Eye (tissue), 1 donor: ENCODE measurements around the gene PHTF2.
"Not testable (repeated sequence)": the region's sequence is repeated elsewhere in the genome, so short reads cannot be mapped to it uniquely, and the experiment has no call there.

Experiments used
- DNase-seq: peaks from one replicate; pipeline ENCODE4 v3.0.0-alpha.2; 2015

Gene PHTF2

GRCh38 chr7:77942431-77942830 is 143.9 kb downstream of the PHTF2 start:
- DNase-seq: no peak

- DNase-seq: no peak
Observed at GRCh38 chr7:77944183-77945182, 145.9 kb downstream of the PHTF2 start.

GRCh38 chr7:77950548-77950947 is 152.0 kb downstream of the PHTF2 start:
- no peak for DNase-seq

- DNase-seq: no peak
Observed at GRCh38 chr7:77954773-77955555, 156.4 kb downstream of the PHTF2 start.

GRCh38 chr7:77958436-77958835 is 159.9 kb downstream of the PHTF2 start:
- no peak for DNase-seq

GRCh38 chr7:77959080-77959479 is 160.5 kb downstream of the PHTF2 start:
- no peak for DNase-seq

GRCh38 chr7:77960336-77960735 is 161.8 kb downstream of the PHTF2 start:
- no peak for DNase-seq

GRCh38 chr7:77967429-77967828 is 168.9 kb downstream of the PHTF2 start:
- DNase-seq: no peak

- no peak for DNase-seq
Observed at GRCh38 chr7:77971726-77972125, 173.2 kb downstream of the PHTF2 start.

- DNase-seq: no peak
Observed at GRCh38 chr7:77975672-77976480, 177.3 kb downstream of the PHTF2 start.

- DNase-seq: no peak
Observed at GRCh38 chr7:77979219-77979618, 180.6 kb downstream of the PHTF2 start.

- DNase-seq: no peak
Observed at GRCh38 chr7:77980087-77980713, 181.6 kb downstream of the PHTF2 start.

- no peak for DNase-seq
Observed at GRCh38 chr7:77982926-77983550, 184.5 kb downstream of the PHTF2 start.

- DNase-seq: no peak
Observed at GRCh38 chr7:77983973-77984372, 185.4 kb downstream of the PHTF2 start.

GRCh38 chr7:77985232-77985973 is 186.8 kb downstream of the PHTF2 start:
- DNase-seq: no peak

GRCh38 chr7:77985974-77986339 is 187.4 kb downstream of the PHTF2 start:
- DNase-seq: no peak

GRCh38 chr7:77989981-77990566 is 191.5 kb downstream of the PHTF2 start:
- DNase-seq: no peak

- DNase-seq: no peak
Observed at GRCh38 chr7:77991656-77992055, 193.1 kb downstream of the PHTF2 start.

- DNase-seq: no peak
Observed at GRCh38 chr7:77993838-77994237, 195.3 kb downstream of the PHTF2 start.

GRCh38 chr7:77995717-77996116 is 197.1 kb downstream of the PHTF2 start:
- DNase-seq: no peak

GRCh38 chr7:77999168-77999567 is 200.6 kb downstream of the PHTF2 start:
- not testable (repeated sequence) for DNase-seq
